ENCODE results near the gene EYS. TPM values are rescaled to one million over a fixed set of nuclear protein-coding genes. Genes with fewer than 3 reads are reported as not detected.

EYS gene
- total and polyA plus RNA-seq, 8 donors: 0.55 to 0.58 TPM; not detected in 6

DNA sequence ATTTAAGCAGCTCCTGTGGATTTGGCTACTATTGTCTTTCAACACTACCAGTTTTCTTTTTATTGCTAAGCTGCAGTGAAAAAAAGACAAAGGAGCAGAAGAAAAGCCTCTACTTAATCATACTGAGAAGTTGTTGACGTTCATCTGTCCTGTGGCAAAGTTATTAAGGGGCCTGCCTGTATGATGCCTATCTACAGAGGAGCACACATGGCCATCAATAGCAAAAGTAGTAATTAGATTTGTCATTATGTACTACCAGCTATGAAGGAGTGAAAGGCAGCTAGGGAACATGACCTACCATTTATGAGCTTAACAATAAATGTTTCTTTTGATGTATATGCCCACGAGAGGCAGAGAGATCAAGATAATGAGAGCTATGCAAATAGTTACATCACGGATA lies 1450.5 kb downstream of the EYS start:
- TF ChIP-seq POLR2AphosphoS5 (IDR thresholded peaks at IDR 0.05) (no peak), EP300 (IDR thresholded peaks at IDR 0.05) (no peak), POLR2A (IDR thresholded peaks at IDR 0.05) (no peak)
- TF ChIP-seq, protein P1, sequence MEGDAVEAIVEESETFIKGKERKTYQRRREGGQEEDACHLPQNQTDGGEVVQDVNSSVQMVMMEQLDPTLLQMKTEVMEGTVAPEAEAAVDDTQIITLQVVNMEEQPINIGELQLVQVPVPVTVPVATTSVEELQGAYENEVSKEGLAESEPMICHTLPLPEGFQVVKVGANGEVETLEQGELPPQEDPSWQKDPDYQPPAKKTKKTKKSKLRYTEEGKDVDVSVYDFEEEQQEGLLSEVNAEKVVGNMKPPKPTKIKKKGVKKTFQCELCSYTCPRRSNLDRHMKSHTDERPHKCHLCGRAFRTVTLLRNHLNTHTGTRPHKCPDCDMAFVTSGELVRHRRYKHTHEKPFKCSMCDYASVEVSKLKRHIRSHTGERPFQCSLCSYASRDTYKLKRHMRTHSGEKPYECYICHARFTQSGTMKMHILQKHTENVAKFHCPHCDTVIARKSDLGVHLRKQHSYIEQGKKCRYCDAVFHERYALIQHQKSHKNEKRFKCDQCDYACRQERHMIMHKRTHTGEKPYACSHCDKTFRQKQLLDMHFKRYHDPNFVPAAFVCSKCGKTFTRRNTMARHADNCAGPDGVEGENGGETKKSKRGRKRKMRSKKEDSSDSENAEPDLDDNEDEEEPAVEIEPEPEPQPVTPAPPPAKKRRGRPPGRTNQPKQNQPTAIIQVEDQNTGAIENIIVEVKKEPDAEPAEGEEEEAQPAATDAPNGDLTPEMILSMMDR (IDR thresholded peaks at IDR 0.05): no peak
- intact Hi-C loops (cut with DNase I; ENCODE audit: low total_unique reads): no loop called here
- WGBS, 5 donors: 52 to 59% (median 55%) methylated on average over 3 of the region's 3 CpGs

DNA sequence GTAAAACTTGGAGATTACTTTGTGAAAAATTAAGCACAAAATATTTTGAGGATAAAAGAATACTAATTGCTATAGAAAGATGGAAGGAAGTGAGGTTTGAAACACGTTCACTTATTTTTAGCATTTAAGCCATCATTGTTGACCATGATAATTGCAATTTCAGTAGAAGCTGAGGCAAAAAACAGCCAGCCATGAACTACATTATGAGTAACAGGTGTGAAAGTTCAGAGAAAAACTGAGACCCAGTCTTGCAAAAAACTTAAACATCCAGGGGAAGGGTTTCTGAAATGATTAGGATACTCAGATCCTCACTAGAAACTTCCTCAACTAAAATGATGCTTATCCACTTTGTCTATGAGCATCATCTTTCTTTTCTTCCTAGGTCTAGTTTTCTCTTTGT lies 1452.0 kb downstream of the EYS start:
- Histone ChIP-seq H3K9me3 (no peaks in the 10 kb centered on the region), H3K27me3 (no peaks in the 10 kb centered on the region), H3K4me1 (peaks cover 0 to 5% (median 0%) of the 10 kb centered on the region in 4 donors), H3K4me3 (no peak overlapping the region), H3K27ac (no peak overlapping the region), H3K36me3 (no peaks in the 10 kb centered on the region)
- TF ChIP-seq, protein P1 (IDR thresholded peaks at IDR 0.05): no peak
- TF ChIP-seq EP300 (IDR thresholded peaks at IDR 0.05): no peak
- TF ChIP-seq POLR2AphosphoS5 (IDR thresholded peaks at IDR 0.05): no peak
- no peak for TF ChIP-seq POLR2A (IDR thresholded peaks at IDR 0.05)
- 65 to 81% (median 67%) methylated on average over 1 of the region's 1 CpG for WGBS, 5 donors
- intact Hi-C loops (cut with DNase I; ENCODE audit: low total_unique reads): no loop called here
- no peak for DNase-seq

More for the DNA sequence above, 1450.5 kb downstream of the EYS start:
- no peak for DNase-seq
- Histone ChIP-seq H3K27ac (no peak overlapping the region), H3K9me3 (no peaks in the 10 kb centered on the region), H3K27me3 (no peaks in the 10 kb centered on the region), H3K36me3 (no peaks in the 10 kb centered on the region), H3K4me3 (no peak overlapping the region), H3K4me1 (peaks cover 0 to 5% (median 0%) of the 10 kb centered on the region in 4 donors)

DNA sequence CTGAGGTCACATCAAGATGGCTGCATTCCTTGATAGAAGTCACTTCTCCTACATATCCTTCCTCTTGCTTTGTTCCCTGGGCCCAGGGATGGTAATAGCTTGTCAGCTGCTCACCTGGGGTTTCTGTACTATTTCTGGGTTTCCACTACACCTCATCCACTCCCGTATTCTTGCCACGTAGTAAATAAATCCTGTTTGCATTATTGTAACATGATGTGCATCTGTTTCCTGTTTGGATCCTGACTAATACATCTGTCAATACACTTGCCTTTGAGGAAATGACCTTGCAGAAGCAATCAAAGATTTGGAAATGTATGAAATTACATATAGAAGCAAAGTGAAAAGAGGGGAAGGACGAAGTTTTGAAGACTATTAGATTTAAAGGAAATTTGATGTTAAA lies 1452.5 kb downstream of the EYS start:
- H3K4me1 ChIP-seq: peaks cover 0 to 5% (median 0%) of the 10 kb centered on the region in 4 donors
- no peaks in the 10 kb centered on the region for H3K9me3 ChIP-seq
- 39 to 51% (median 48%) methylated on average over 3 of the region's 3 CpGs for WGBS, 5 donors
- H3K36me3 ChIP-seq: no peaks in the 10 kb centered on the region
- intact Hi-C loops (cut with DNase I; ENCODE audit: low total_unique reads): no loop called here
- peak in 1 of 2 donors; percentile 6 for DNase-seq
- H3K4me3 ChIP-seq: no peak overlapping the region
- TF ChIP-seq EP300 (IDR thresholded peaks at IDR 0.05) (no peak), POLR2A (IDR thresholded peaks at IDR 0.05) (no peak), POLR2AphosphoS5 (IDR thresholded peaks at IDR 0.05) (no peak)
- TF ChIP-seq, protein P1 (IDR thresholded peaks at IDR 0.05): no peak
- no peak overlapping the region for H3K27ac ChIP-seq
- H3K27me3 ChIP-seq: no peaks in the 10 kb centered on the region

DNA sequence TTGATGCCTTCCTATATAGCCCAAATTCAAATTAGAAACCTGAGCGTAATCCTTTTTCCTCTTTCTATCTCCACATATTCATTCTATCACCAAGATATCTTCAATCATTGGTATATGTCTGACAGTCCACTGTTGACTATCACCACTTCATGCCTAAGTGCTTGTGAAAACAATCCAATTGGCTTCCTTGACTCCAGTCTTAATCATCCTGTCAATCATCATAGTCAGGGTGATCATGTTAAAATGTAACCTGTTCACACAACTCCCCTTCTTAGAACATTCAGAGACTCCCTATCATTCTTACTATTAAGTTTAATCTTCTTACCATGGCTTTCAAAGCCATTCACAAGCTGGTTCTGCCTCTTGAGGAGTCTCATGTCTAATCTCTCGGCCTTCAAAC lies 1454.8 kb downstream of the EYS start:
- intact Hi-C loops (cut with DNase I; ENCODE audit: low total_unique reads): no loop called here
- no peaks in the 10 kb centered on the region for H3K36me3 ChIP-seq
- no peaks in the 10 kb centered on the region for H3K9me3 ChIP-seq
- H3K27me3 ChIP-seq: no peaks in the 10 kb centered on the region
- TF ChIP-seq, protein P1 (IDR thresholded peaks at IDR 0.05): no peak
- TF ChIP-seq EP300 (IDR thresholded peaks at IDR 0.05): no peak
- TF ChIP-seq POLR2A (IDR thresholded peaks at IDR 0.05): no peak
- TF ChIP-seq POLR2AphosphoS5 (IDR thresholded peaks at IDR 0.05): no peak
- H3K27ac ChIP-seq: no peak overlapping the region
- no peak overlapping the region for H3K4me3 ChIP-seq
- WGBS, 5 donors: 82 to 97% (median 91%) methylated on average over 2 of the region's 2 CpGs
- DNase-seq: no peak
- H3K4me1 ChIP-seq: no peaks in the 10 kb centered on the region

Measured in stomach (tissue), 9 donors.